Fibroblast of lung (primary cell): ENCODE data around the gene EIF3B. TPM values are rescaled to one million over a fixed set of nuclear protein-coding genes. Genes with fewer than 3 reads are reported as not detected.
"Not testable (repeated sequence)": the region's sequence is repeated elsewhere in the genome, so short reads cannot be mapped to it uniquely, and the experiment has no call there.

ENCODE experiments used
- DNase-seq, 2 donors: peaks; one replicate each; pipeline versions ENCODE4 v3.0.0 to v3.0.0-alpha.2; 2010; ENCODE audit warnings: low read depth in 2 of 2
- H2AFZ ChIP-seq: 2 replicates; pipeline ENCODE4 v1.5.1; 2012; ENCODE audit warnings: low read length, control low read depth, inconsistent platforms
- H3K27ac ChIP-seq: 2 replicates; pipeline ENCODE4 v1.5.1; 2011; ENCODE audit warnings: low read length, control low read depth; ENCODE audit not compliant: insufficient read depth
- H3K27me3 ChIP-seq: 2 replicates; pipeline ENCODE4 v1.5.1; 2011; ENCODE audit warnings: mild to moderate bottlenecking, low read length; ENCODE audit not compliant: control insufficient read depth, insufficient read depth
- H3K36me3 ChIP-seq: 2 replicates; pipeline ENCODE4 v1.5.1; 2011; ENCODE audit warnings: low read length; ENCODE audit not compliant: control insufficient read depth, insufficient read depth
- H3K4me1 ChIP-seq: 2 replicates; pipeline ENCODE4 v1.5.1; 2011; ENCODE audit warnings: low read length; ENCODE audit not compliant: control insufficient read depth, insufficient read depth; ENCODE audit errors: extremely low read depth
- H3K4me2 ChIP-seq: 2 replicates; pipeline ENCODE4 v1.5.1; 2011; ENCODE audit warnings: low read length, control low read depth; ENCODE audit not compliant: insufficient read depth; ENCODE audit errors: extremely low read depth
- H3K4me3 ChIP-seq, 4 experiments: fragments of 200-600 bp in 1 of 4; sonication (generic) in 1 of 4; replicated peaks in 1 of 4; 2 replicates each; pipeline ENCODE4 v1.5.1; 2011 to 2016; ENCODE audit warnings: low read length in 4 of 4, low read depth in 3 of 4, mild to moderate bottlenecking in 3 of 4, control low read depth in 2 of 4, inconsistent platforms in 1 of 4, mixed read lengths in 1 of 4; ENCODE audit not compliant: insufficient read depth in 1 of 4; ENCODE audit errors: control extremely low read depth in 1 of 4
- H3K79me2 ChIP-seq: 2 replicates; pipeline ENCODE4 v1.5.1; 2012; ENCODE audit warnings: mild to moderate bottlenecking, low read length, inconsistent platforms; ENCODE audit not compliant: control insufficient read depth, insufficient read depth
- H3K9ac ChIP-seq: 2 replicates; pipeline ENCODE4 v1.5.1; 2011; ENCODE audit warnings: mild to moderate bottlenecking, low read length, control low read depth; ENCODE audit not compliant: insufficient read depth
- H3K9me3 ChIP-seq: 2 replicates; pipeline ENCODE4 v1.5.1; 2012; ENCODE audit warnings: low read depth, low read length; ENCODE audit not compliant: control insufficient read depth, insufficient read depth
- H4K20me1 ChIP-seq: 2 replicates; pipeline ENCODE4 v1.5.1; 2011; ENCODE audit warnings: low read length; ENCODE audit not compliant: control insufficient read depth, insufficient read depth; ENCODE audit errors: extremely low read depth
- EZH2 ChIP-seq: IDR thresholded peaks from 2 replicates; pipeline ENCODE4 v1.5.1; 2012; ENCODE audit warnings: low read length, control low read depth, mild to moderate bottlenecking; ENCODE audit errors: missing control alignments
- polyA plus RNA-seq, 2 donors: library from polyadenylated mRNA; depleted of rRNA in 1 of 2; stranded (reverse) in 1 of 2; unstranded in 1 of 2; fragments of >200 nt; gene quantifications; 2 replicates each; pipeline ENCODE4 v1.2.1, GENCODE V29; 2011 to 2012; ENCODE audit warnings: missing spikeins in 1 of 2
- total RNA-seq: library from RNA; depleted of rRNA; stranded (reverse); fragments of >200 nt; gene quantifications from 2 replicates; pipeline ENCODE4 v1.2.1, GENCODE V29; 2014
- TF ChIP-seq, protein P1 (sequence below), 2 donors: IDR thresholded peaks in 1 of 2; conservative IDR thresholded peaks in 1 of 2; 1 replicate in 1 of 2; 2 replicates in 1 of 2; pipeline ENCODE4 v1.5.1; 2011 to 2012; ENCODE audit warnings: low read length in 2 of 2, control low read depth in 1 of 2, inconsistent platforms in 1 of 2, low read depth in 1 of 2, mild to moderate bottlenecking in 1 of 2

The EIF3B gene
- total and polyA plus RNA-seq, 2 donors (not counting 1 experiment from before 2014, with no cell fraction given) = 92.8 to 133 TPM

DNA sequence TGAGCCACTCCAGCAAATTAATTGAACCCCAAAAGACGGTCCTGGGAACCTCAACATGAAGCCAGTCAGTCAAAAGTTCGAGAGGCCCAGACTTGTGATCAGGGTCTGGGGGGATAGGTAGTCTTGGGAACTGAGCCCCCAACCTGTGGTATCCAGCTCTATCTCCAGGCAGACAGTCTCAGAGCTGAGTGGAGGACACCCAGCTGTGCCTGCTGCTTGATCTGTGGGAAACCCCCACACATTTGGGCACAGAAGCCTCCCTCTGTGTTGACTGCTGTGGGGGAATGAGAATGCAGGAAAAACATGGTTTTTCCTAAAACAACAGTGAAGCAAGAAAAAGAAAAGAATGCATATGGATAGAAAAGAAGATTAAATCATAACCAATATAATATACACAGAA lies 24.1 kb upstream of the EIF3B start:
- Histone ChIP-seq H3K79me2 (no peaks in the 10 kb centered on the region), H4K20me1 (no peaks in the 10 kb centered on the region)

DNA sequence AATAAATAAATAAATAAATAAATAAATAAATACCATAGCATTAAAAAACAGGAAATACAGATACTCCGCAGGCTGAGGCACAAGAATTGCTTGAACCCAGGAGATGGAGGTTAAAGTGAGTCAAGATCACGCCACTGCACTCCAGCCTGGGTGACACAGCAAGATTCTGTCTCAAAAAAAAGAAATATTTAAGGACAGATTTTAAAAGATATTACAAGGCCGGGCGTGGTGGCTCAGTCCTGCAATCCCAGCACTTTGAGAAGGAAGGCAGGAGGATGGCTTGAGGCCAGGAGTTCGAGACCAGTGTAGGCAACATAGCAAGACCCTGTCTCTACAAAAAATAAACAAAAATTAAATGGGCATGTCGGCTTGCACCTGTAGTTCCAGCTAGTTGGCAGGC lies 22.9 kb upstream of the EIF3B start:
- no peaks in the 10 kb centered on the region for H3K4me1 ChIP-seq
- no peaks in the 10 kb centered on the region for H3K27me3 ChIP-seq
- no peak overlapping the region for H3K27ac ChIP-seq
- no peaks in the 10 kb centered on the region for H3K79me2 ChIP-seq
- DNase-seq = no peak
- no peaks in the 10 kb centered on the region for H4K20me1 ChIP-seq
- H3K4me3 ChIP-seq = no peak overlapping the region
- H3K9ac ChIP-seq = no peak overlapping the region
- no peaks in the 10 kb centered on the region for H3K36me3 ChIP-seq
- TF ChIP-seq, protein P1, sequence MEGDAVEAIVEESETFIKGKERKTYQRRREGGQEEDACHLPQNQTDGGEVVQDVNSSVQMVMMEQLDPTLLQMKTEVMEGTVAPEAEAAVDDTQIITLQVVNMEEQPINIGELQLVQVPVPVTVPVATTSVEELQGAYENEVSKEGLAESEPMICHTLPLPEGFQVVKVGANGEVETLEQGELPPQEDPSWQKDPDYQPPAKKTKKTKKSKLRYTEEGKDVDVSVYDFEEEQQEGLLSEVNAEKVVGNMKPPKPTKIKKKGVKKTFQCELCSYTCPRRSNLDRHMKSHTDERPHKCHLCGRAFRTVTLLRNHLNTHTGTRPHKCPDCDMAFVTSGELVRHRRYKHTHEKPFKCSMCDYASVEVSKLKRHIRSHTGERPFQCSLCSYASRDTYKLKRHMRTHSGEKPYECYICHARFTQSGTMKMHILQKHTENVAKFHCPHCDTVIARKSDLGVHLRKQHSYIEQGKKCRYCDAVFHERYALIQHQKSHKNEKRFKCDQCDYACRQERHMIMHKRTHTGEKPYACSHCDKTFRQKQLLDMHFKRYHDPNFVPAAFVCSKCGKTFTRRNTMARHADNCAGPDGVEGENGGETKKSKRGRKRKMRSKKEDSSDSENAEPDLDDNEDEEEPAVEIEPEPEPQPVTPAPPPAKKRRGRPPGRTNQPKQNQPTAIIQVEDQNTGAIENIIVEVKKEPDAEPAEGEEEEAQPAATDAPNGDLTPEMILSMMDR (conservative IDR thresholded peaks at IDR 0.05 in 1 of 2, IDR thresholded peaks at IDR 0.05 in 1 of 2; ENCODE audit: low read depth in 1 of 2, low read length in 2 of 2) = no peak
- no peak for TF ChIP-seq EZH2
- no peak overlapping the region for H2AFZ ChIP-seq
- no peaks in the 10 kb centered on the region for H3K9me3 ChIP-seq
- no peak overlapping the region for H3K4me2 ChIP-seq

More for the DNA sequence above, 24.1 kb upstream of the EIF3B start:
- Histone ChIP-seq H3K36me3 (no peaks in the 10 kb centered on the region), H3K9ac (no peak overlapping the region), H3K27me3 (no peaks in the 10 kb centered on the region), H3K9me3 (no peaks in the 10 kb centered on the region), H3K4me1 (no peaks in the 10 kb centered on the region), H3K27ac (no peak overlapping the region), H3K4me3 (no peak overlapping the region), H2AFZ (no peak overlapping the region), H3K4me2 (no peak overlapping the region)
- TF ChIP-seq EZH2 = no peak
- TF ChIP-seq, protein P1 (conservative IDR thresholded peaks at IDR 0.05 in 1 of 2, IDR thresholded peaks at IDR 0.05 in 1 of 2; ENCODE audit: low read depth in 1 of 2, low read length in 2 of 2) = no peak
- no peak for DNase-seq

DNA sequence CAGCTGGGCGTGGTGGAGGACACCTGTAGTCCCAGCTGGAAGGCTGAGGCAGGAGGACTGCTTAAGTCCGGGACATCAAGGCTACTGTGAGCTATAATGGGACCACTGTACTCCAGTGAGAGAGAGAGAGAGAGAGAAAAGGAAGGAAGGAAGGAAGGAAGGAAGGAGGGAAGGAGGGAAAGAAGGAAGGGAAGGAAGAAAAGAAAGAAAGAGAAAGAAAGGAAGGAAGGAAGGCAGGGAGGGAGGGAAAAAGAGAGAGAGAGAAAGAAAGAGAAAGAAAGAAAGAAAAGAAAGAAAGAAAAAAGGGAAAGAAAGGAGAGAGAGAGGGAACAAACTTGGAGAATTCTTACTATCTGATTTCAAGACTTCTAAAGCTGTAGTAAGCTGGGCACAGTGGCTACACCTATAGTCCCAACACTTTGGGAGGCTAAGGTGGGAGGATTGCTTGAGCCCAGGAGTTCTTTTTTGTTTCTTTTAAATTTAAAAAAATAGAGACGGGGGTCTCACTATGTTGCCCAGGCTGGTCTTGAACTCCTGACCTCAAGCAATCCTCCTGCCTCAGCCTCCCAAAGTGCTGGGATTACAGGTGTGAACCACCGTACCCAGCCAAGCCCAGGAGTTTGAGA lies 21.9 kb upstream of the EIF3B start:
- H3K9me3 ChIP-seq, H3K79me2 ChIP-seq, H3K27ac ChIP-seq, H3K4me1 ChIP-seq, H3K4me2 ChIP-seq, H3K9ac ChIP-seq, H2AFZ ChIP-seq, H3K27me3 ChIP-seq, H4K20me1 ChIP-seq, DNase-seq, H3K4me3 ChIP-seq, H3K36me3 ChIP-seq: not testable (repeated sequence)
